AML-193 (cell line): Measurements from ENCODE around the gene MREG.
"Not testable (repeated sequence)": the region's sequence is repeated elsewhere in the genome, so short reads cannot be mapped to it uniquely, and the experiment has no call there.

Experiments used
- DNase-seq, 2 experiments: peaks; one replicate each; lab custom pipeline; 2025; lab: John Stamatoyannopoulos, UW

Gene MREG

GRCh38 chr2:215988556-215989207 is 24.7 kb downstream of the MREG start:
- not testable (repeated sequence) for DNase-seq

GRCh38 chr2:215985257-215985656 is 28.1 kb downstream of the MREG start:
- no peak for DNase-seq

DNA sequence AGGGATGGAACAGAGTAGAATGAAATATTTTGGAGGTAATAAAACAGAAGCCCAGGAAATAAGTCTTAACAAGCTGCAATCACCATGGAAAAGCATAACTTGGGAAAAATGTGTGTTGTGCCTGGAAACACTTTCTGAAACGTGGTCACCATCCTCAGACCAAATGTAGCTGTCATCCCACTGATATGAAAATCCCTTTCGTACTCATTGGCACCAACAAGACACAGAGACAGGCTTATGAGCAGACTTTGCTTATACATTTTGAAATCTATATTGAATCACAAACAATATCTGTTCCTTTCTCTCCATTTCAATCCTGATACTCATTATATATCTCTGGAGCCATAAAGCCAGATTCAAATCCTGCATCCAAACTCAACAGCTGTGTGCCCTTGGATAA is 28.7 kb downstream of the MREG start:
- DNase-seq, result no peak

GRCh38 chr2:215983581-215984351 is 29.6 kb downstream of the MREG start:
- no peak for DNase-seq

GRCh38 chr2:215982465-215982875 is 30.9 kb downstream of the MREG start:
- DNase-seq, result no peak

DNA sequence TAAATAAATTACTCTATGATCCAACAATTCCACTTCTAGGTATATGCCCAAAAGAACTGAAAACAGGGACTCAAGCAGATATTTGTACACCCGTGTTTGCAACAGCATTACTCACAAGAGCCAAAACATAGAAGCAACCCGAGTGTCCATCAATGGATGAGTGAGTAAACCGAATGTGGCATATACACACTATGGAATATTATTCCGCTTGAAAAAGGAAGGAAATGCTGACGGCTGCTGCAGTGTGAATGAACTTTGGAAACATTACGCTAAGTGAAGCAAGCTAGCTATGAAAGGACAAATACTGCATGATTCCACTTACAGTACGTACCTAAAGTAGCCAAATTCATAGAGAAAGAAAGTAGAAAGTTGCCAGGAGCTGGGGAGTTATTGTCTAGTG is 32.2 kb downstream of the MREG start:
- DNase-seq, result no peak

- no peak for DNase-seq
Observed at GRCh38 chr2:215979620-215980019, 33.7 kb downstream of the MREG start.

DNA sequence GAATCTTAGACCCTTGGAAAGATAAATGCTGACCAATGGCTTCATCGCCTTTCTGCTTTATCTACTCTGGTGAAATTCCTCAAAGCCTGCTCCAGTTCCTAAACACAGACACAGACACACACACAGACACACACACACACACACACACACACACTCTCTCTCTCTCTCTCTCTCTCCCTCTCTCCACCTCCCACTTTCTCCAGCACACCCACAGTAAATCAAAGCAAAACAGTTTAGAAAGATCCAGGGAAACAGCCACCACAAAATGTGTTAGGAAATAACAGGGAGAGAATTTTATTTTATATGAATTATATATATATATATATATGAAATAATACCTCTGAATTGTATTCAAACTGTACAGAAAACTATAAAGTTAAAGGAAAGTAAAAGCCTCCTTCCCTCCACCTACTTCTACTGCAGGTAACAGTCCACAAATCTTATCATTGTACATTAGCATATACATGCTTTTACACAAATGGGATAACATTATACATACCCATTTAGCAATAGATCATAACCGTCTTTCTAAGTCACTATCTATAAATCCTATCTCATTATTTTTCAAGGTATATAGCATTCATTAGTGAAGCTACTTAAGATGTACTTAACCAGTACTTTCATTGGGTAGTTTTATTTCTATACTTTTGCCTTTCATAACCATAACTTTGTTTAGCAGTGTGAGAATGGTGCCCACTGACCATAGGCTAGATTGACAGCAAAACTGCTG is 38.5 kb downstream of the MREG start:
- no peak for DNase-seq

GRCh38 chr2:215973954-215974699 is 39.2 kb downstream of the MREG start:
- DNase-seq, result peak; percentile 60 to 74

DNA sequence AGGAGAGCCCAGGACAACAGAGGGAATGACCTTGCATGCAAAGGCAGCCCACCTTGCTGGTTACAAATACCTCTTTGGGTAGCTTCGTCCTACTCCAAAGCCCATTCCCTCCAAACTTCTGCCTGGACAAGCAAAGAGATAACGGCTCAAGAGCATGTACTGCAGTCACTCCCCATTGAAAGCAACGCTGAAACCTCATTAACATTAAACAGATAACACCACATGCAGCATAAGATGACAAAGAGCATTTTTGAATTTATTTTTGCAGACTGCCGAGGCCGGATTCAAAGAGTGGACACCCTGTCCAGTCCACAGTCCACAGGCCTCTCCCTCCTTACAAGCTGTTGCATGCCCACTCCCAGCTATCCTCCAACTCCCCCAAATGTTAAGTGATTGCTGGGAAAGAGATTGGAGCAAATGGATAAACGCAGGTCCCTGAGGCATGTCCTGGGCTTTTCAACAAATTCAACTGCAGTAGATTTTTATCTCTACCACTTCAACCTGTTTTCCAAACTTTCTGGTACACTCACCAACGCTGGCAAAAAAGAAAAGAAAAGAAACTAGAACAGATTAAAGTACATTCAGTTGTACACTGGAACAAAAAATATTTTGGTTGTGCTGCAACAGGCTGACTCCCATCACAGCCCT is 40.1 kb downstream of the MREG start:
- DNase-seq, result no peak

DNA sequence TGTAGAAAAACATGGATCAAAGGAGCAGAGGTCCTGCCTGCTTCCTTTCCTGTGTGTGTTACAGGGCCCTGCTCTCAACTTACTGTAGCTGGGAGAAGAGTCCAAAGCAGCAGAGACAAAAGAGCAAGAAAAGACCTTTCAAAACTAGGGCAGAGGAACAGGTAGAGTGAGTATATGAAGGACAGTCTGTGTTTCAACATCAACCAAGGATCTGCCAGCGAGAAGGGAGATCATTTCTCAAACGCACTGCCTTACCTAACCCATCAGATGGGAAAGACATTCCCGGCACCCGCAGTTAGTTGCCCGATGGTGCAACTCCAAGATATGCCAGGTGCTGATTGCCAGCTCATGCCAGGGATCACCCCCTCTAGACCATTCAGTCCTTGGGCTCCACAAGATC is 41.7 kb downstream of the MREG start:
- DNase-seq, result no peak

GRCh38 chr2:215970894-215971293 is 42.5 kb downstream of the MREG start:
- not testable (repeated sequence) for DNase-seq

GRCh38 chr2:215970425-215970824 is 42.9 kb downstream of the MREG start:
- DNase-seq, result no peak

DNA sequence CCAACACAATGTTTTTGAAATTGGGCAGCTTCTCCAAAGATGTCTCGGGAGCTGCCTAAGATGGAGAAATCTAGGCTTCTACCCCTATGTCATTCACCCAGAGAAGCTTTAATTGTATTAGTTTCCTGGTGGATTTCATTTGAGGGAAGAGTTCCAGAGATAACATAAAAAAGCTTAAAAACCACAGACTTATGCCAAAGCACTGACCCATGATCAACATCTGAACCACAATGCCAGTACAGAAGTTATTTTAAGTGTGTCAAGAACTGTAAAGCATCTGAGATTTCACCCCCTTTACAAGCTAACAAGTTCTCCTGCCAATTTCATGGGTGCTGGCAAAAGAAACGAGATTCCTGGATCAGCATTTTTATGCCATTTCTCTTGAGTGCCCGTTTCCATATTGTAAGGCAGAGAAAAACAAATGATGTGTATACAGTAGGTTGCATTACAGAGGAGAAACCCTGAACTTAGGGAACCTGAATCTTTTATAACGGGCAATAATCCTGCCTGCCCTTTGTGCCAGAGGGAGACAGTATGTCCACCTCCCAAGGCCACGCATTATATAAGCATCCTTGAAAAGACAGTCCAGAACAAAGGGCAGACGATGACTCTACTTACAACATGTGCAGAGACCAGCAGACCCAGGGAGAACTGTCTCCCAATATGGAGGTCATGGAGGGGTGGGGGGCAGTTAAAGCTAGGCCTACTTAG is 44.1 kb downstream of the MREG start:
- no peak for DNase-seq

DNA sequence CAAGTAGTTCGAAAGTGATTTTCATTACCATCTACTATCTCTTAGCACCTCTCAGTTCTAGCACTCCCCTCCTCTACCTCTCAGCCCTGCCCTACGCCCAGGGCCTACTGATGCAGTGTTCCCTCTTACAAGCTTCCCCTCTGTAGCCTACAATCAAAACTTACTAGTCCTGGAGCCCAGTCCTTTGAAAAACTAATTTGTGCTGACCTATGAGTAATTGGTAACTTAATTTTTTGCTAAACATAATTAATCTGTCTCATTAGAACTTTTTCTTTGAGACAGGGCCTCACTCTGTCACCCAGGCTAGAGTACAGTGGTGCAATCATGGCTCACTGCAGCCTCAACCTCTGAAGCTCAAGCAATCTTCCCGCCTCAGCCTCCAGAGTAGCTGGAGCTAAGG is 44.9 kb downstream of the MREG start:
- DNase-seq, result no peak

DNA sequence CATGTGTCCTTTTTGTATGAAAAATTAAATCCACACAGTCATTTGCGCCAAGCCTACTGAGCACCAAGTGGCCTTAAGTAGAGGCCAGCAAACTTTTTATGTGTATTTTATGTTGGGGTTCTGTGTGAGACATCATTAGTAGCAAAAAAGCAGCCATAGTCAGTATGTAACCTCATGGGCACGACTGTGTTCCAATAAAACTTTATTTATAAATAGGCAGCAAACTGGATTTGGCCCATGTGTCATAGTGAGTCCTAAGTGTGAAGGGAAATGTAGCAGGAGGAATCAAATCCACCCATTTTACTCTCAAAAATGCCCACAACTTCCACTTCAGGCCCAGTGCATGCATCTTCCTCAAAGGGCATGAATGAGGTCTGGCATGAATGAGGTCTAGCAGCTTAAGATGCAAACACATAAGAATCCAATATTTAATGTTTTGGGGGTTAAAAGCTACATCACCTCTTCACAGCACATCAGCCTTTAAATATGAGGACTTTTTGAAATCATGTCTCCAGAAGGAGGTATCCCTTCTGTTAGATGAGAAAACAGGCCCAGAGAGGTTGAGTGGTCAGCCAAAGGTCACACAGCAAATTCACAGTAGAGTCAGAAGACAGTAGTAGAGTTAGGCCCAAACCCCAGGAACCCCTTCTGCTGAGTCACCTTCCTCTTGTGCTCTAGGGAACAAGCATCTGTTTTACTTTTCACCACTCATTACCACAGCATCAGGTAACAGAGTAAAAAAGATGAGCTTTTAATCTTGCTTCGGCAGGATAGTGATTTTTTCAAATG is 45.6 kb downstream of the MREG start:
- DNase-seq, result no peak

DNA sequence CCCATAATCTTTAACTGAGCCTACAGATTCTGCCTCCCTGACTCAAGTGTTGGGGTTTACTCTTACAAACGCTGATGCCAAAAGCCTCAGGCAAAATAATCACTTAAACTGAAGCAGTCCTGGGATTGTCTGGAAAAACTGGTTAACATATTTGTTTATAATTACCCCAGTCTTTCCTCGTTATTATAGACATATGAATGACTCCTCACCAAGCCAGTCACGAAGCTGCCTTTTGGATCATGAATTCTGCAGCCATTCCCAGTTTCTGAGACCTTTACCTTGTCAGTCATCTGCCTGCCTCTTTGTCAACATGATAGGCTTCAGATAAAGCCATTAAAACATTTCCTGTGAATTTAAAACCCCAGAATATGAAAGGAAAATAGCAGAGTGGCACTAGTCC is 46.4 kb downstream of the MREG start:
- DNase-seq, result no peak

GRCh38 chr2:215966274-215966673 is 47.1 kb downstream of the MREG start:
- DNase-seq, result no peak

- DNase-seq, result no peak
Observed at GRCh38 chr2:215965532-215966165, 47.7 kb downstream of the MREG start.

DNA sequence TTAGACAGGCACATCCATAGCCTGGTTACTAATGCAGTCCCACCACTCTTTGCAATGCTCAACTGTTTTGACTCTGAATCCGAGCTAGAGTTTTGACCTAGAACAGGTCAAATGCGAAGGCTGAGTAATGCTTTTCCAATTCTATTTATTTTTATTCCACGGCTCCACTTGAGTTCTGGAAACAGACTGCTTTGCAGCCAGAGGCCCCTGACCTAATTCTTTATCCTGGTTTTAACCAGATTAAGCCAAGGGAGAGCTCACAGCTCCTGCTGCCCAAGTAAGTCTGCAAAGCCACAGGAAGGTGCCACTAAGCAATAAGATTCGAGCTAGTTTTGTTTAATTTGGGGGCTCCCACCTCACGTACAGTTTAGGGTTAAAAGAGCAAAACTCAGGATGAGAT is 51.4 kb downstream of the MREG start:
- DNase-seq, result no peak
